PC-3 (cell line): Measurements from ENCODE around the gene VPS33A. TPM values are rescaled to one million over a fixed set of nuclear protein-coding genes. Genes with fewer than 3 reads are reported as not detected.

Experiments used
- ATAC-seq: fragments of 200-7000 bp; cut with Tn5 transposase; 2 replicates; pipeline ENCODE4 v1.9.1; 2020; ENCODE audit warnings: mild to moderate bottlenecking, moderate library complexity
- BruUV-seq: library from RNA; stranded (reverse); fragments of 400-500 nt; replicated peaks from 2 replicates; lab custom pipeline; 2021; lab: Mats Ljungman, UMichigan
- CTCF ChIA-PET: fragments of 300-600 bp; sonication (Branson Sonifier 250); formaldehyde crosslinking; loops from one replicate; lab custom pipeline; 2022; ENCODE audit warnings: antibody characterized with exemption; lab: Charles Lee
- POLR2A ChIA-PET: fragments of 300-600 bp; sonication (Branson Sonifier 250); formaldehyde crosslinking; loops from one replicate; lab custom pipeline; 2022; ENCODE audit warnings: antibody characterized with exemption; ENCODE audit not compliant: unreplicated experiment; lab: Charles Lee
- DNase-seq: peaks from one replicate; pipeline ENCODE4 v3.0.0-alpha.2; 2015
- H2AFZ ChIP-seq: fragments of 300-600 bp; sonication (generic); 2 replicates; pipeline ENCODE4 v1.6.0; 2016; ENCODE audit warnings: antibody characterized with exemption, low read length
- H3F3A ChIP-seq: fragments of 300-600 bp; sonication (generic); one replicate; pipeline ENCODE4 v1.6.0; 2017; ENCODE audit warnings: antibody characterized with exemption, low read length, control low read depth, mild to moderate bottlenecking; ENCODE audit not compliant: unreplicated experiment
- H3K27ac ChIP-seq: fragments of 300-600 bp; sonication (generic); 2 replicates; pipeline ENCODE4 v1.5.1; 2016; ENCODE audit warnings: mild to moderate bottlenecking, low read length
- H3K27me3 ChIP-seq: fragments of 300-600 bp; sonication (generic); 2 replicates; pipeline ENCODE4 v1.6.1; 2016; ENCODE audit warnings: low read length, mixed read lengths
- H3K36me3 ChIP-seq: fragments of 300-600 bp; sonication (generic); 2 replicates; pipeline ENCODE4 v1.6.1; 2016; ENCODE audit warnings: low read depth, mixed run types, low read length, mixed read lengths
- H3K4me1 ChIP-seq: fragments of 300-600 bp; sonication (generic); 2 replicates; pipeline ENCODE4 v1.5.1; 2016; ENCODE audit warnings: low read length; ENCODE audit not compliant: insufficient read depth
- H3K4me2 ChIP-seq: fragments of 300-600 bp; sonication (generic); 2 replicates; pipeline ENCODE4 v1.6.0; 2016; ENCODE audit warnings: low read length
- H3K4me3 ChIP-seq: fragments of 300-600 bp; sonication (generic); 2 replicates; pipeline ENCODE4 v1.5.1; 2016; ENCODE audit warnings: mild to moderate bottlenecking, low read length, mixed read lengths
- H3K79me2 ChIP-seq: fragments of 300-600 bp; sonication (generic); 2 replicates; pipeline ENCODE4 v1.6.1; 2017; ENCODE audit warnings: low read length, mixed read lengths
- H3K9ac ChIP-seq: fragments of 300-600 bp; sonication (generic); 2 replicates; pipeline ENCODE4 v1.6.0; 2016; ENCODE audit warnings: mild to moderate bottlenecking, low read length
- H3K9me2 ChIP-seq: fragments of 300-600 bp; sonication (generic); replicated peaks from 2 replicates; pipeline ENCODE4 v1.6.1; 2016; ENCODE audit warnings: mixed run types, low read length, mixed read lengths
- H3K9me3 ChIP-seq: fragments of 300-600 bp; sonication (generic); 2 replicates; pipeline ENCODE4 v1.6.1; 2016; ENCODE audit warnings: low read length, mixed read lengths
- H4K20me1 ChIP-seq: fragments of 300-600 bp; sonication (generic); 2 replicates; pipeline ENCODE4 v1.6.1; 2016; ENCODE audit warnings: low read length, mixed read lengths
- CTCF ChIP-seq: fragments of 300-600 bp; sonication (generic); conservative IDR thresholded peaks from 2 replicates; pipeline ENCODE4 v1.5.1; 2017; ENCODE audit warnings: antibody characterized with exemption, low read depth, mild to moderate bottlenecking, low read length
- EZH2 ChIP-seq: fragments of 300-600 bp; sonication (generic); IDR thresholded peaks from one replicate; pipeline ENCODE4 v1.6.1; 2017; ENCODE audit warnings: antibody characterized with exemption, mild to moderate bottlenecking, low read length; ENCODE audit not compliant: unreplicated experiment
- EZH2phosphoT487 ChIP-seq: fragments of 300-600 bp; sonication (generic); IDR thresholded peaks from 2 replicates; pipeline ENCODE4 v1.6.1; 2018; ENCODE audit warnings: mild to moderate bottlenecking, antibody characterized with exemption, low read length, borderline replicate concordance
- intact Hi-C: fragments of 100-400 bp; cut with micrococcal nuclease; formaldehyde crosslinking; loops from 2 replicates; pipeline ENCODE4 v1.9.0; 2023
- total RNA-seq: library from RNA; depleted of rRNA; stranded (reverse); fragments of >200 nt; gene quantifications from 2 replicates; pipeline ENCODE4 v1.2.3, GENCODE V29; 2014

VPS33A gene
- total RNA-seq, 1 experiment from 2014 or later = 40.8 TPM

- intact Hi-C loops = no loop called here
- DNase-seq = no peak
- H3K4me1 ChIP-seq = no peaks in the 10 kb centered on the region
- H3K4me3 ChIP-seq = no peak overlapping the region
- H3K79me2 ChIP-seq = no peaks in the 10 kb centered on the region
- TF ChIP-seq EZH2 (no peak), CTCF (no peak), EZH2phosphoT487 (no peak)
- no peak overlapping the region for H3K27ac ChIP-seq
- ChIA-PET POLR2A (no interaction called here), CTCF (no interaction called here)
- BruUV-seq = no TSS peak
- H3K27me3 ChIP-seq = no peaks in the 10 kb centered on the region
- no peaks in the 10 kb centered on the region for H4K20me1 ChIP-seq
- no peak for ATAC-seq
- H3K9me2 ChIP-seq = no peaks in the 10 kb centered on the region
- H3K4me2 ChIP-seq = no peak overlapping the region
- H3K36me3 ChIP-seq = peaks cover 3% of the 10 kb centered on the region; the same call in 1 of the 2 replicates
- H3K9ac ChIP-seq = no peak overlapping the region
- no peaks in the 10 kb centered on the region for H3F3A ChIP-seq
- no peaks in the 10 kb centered on the region for H3K9me3 ChIP-seq
- no peak overlapping the region for H2AFZ ChIP-seq
These were observed 15.8 kb downstream of the VPS33A start for GRCh38 chr12:122250536-122250935.

- Histone ChIP-seq H2AFZ (no peak overlapping the region), H3K9me3 (no peaks in the 10 kb centered on the region), H3K27ac (no peak overlapping the region), H3F3A (no peaks in the 10 kb centered on the region), H3K4me3 (no peak overlapping the region), H3K4me2 (no peak overlapping the region), H3K9me2 (no peaks in the 10 kb centered on the region), H4K20me1 (no peaks in the 10 kb centered on the region), H3K36me3 (peaks cover 3% of the 10 kb centered on the region; the same call in 1 of the 2 replicates), H3K9ac (no peak overlapping the region), H3K79me2 (no peaks in the 10 kb centered on the region), H3K4me1 (no peaks in the 10 kb centered on the region), H3K27me3 (no peaks in the 10 kb centered on the region)
- ATAC-seq (no peak), DNase-seq (no peak)
- TF ChIP-seq CTCF = no peak
- no peak for TF ChIP-seq EZH2phosphoT487
- no peak for TF ChIP-seq EZH2
- intact Hi-C loops = no loop called here
- ChIA-PET POLR2A (no interaction called here), CTCF (no interaction called here)
- BruUV-seq = no TSS peak
These were observed 16.2 kb downstream of the VPS33A start for GRCh38 chr12:122250047-122250446.

- Histone ChIP-seq H3K27ac (no peak overlapping the region), H3K9ac (no peak overlapping the region), H3K9me2 (no peaks in the 10 kb centered on the region), H3K27me3 (no peaks in the 10 kb centered on the region), H3F3A (no peaks in the 10 kb centered on the region), H2AFZ (no peak overlapping the region), H4K20me1 (no peaks in the 10 kb centered on the region), H3K4me3 (no peak overlapping the region), H3K9me3 (no peaks in the 10 kb centered on the region), H3K4me1 (no peaks in the 10 kb centered on the region), H3K36me3 (peaks cover 6% of the 10 kb centered on the region; the same call in 1 of the 2 replicates), H3K79me2 (no peaks in the 10 kb centered on the region), H3K4me2 (no peak overlapping the region)
- ATAC-seq (no peak), DNase-seq (no peak)
- POLR2A ChIA-PET = no interaction called here
- no TSS peak for BruUV-seq
- TF ChIP-seq EZH2 (no peak), EZH2phosphoT487 (no peak), CTCF (no peak)
- CTCF ChIA-PET = no interaction called here
- intact Hi-C loops = no loop called here
These were observed 20.7 kb downstream of the VPS33A start for GRCh38 chr12:122245553-122245952.
